HCT116 (cell line): ENCODE results near the gene ABCC9. TPM values are rescaled to one million over a fixed set of nuclear protein-coding genes. Genes with fewer than 3 reads are reported as not detected.

Experiments
- ATAC-seq: fragments of 200-7000 bp; cut with Tn5 transposase; 2 replicates; pipeline ENCODE4 v1.9.1; 2020; ENCODE audit warnings: mild to moderate bottlenecking, moderate library complexity
- BruUV-seq: library from RNA; stranded (reverse); fragments of 400-500 nt; replicated peaks from 2 replicates; lab custom pipeline; 2021; lab: Mats Ljungman, UMichigan
- CTCF ChIA-PET: fragments of 300-600 bp; sonication (Branson Sonifier 250); formaldehyde crosslinking; loops from one replicate; lab custom pipeline; 2021; ENCODE audit warnings: antibody characterized with exemption; lab: Charles Lee
- POLR2A ChIA-PET: fragments of 300-600, 350-600 bp; sonication (Branson Sonifier 250); formaldehyde crosslinking; loops from one replicate; lab custom pipeline; 2021; ENCODE audit warnings: antibody characterized with exemption; lab: Charles Lee
- RAD21 ChIA-PET, 2 experiments: fragments of 300-600 bp; sonication (Branson Sonifier 250); formaldehyde crosslinking; loops; one replicate each; lab custom pipeline; 2023; ENCODE audit warnings: low total read pairs in 2 of 2; ENCODE audit not compliant: uncharacterized antibody in 2 of 2, unreplicated experiment in 2 of 2, low non-redundant PET in 1 of 2; lab: Charles Lee
- DNase-seq: peaks from one replicate; pipeline ENCODE4 v3.0.0-alpha.2; 2010; ENCODE audit warnings: low read depth, low spot score
- H2AFZ ChIP-seq: fragments of 200-600 bp; shearing (Covaris generic), sonication (generic); 2 replicates; pipeline ENCODE4 v1.6.1; 2017; ENCODE audit warnings: low read depth, mixed run types, mixed read lengths, antibody characterized with exemption, low read length; ENCODE audit not compliant: poor library complexity, severe bottlenecking
- H3K27ac ChIP-seq: 2 replicates; pipeline ENCODE4 v1.5.1; 2012; ENCODE audit warnings: low read depth, low read length
- H3K27me3 ChIP-seq: fragments of 200-600 bp; sonication (generic); 2 replicates; pipeline ENCODE4 v1.6.1; 2016; ENCODE audit warnings: mixed run types, low read length, mixed read lengths; ENCODE audit not compliant: insufficient read depth
- H3K36me3 ChIP-seq, 2 experiments: fragments of 200-500 bp in 1 of 2; fragments of 200-600 bp in 1 of 2; sonication (Bioruptor generic) in 1 of 2; sonication (generic) in 1 of 2; 2 replicates each; pipeline versions ENCODE4 v1.5.1 to v1.6.1; 2014 to 2016; ENCODE audit warnings: low read length in 2 of 2, inconsistent platforms in 1 of 2, mixed read lengths in 1 of 2, mixed run types in 1 of 2; ENCODE audit not compliant: insufficient read depth in 2 of 2, control insufficient read depth in 1 of 2
- H3K4me1 ChIP-seq, 2 experiments: fragments of 200-600 bp in 1 of 2; sonication (generic) in 1 of 2; 2 replicates each; pipeline versions ENCODE4 v1.5.1 to v1.6.1; 2012 to 2017; ENCODE audit warnings: low read length in 2 of 2, inconsistent platforms in 1 of 2, mild to moderate bottlenecking in 1 of 2, mixed read lengths in 1 of 2, mixed run types in 1 of 2, moderate library complexity in 1 of 2; ENCODE audit not compliant: insufficient read depth in 2 of 2, control insufficient read depth in 1 of 2
- H3K4me2 ChIP-seq: fragments of 200-600 bp; sonication (generic); 2 replicates; pipeline ENCODE4 v1.6.1; 2017; ENCODE audit warnings: mixed run types, low read length, mixed read lengths
- H3K4me3 ChIP-seq, 2 experiments: fragments of 200-600 bp in 1 of 2; sonication (generic) in 1 of 2; replicated peaks in 1 of 2; 2 replicates each; pipeline ENCODE4 v1.5.1; 2011 to 2016; ENCODE audit warnings: low read length in 2 of 2, control low read depth in 1 of 2, low read depth in 1 of 2, mild to moderate bottlenecking in 1 of 2, mixed read lengths in 1 of 2, mixed run types in 1 of 2
- H3K79me2 ChIP-seq: fragments of 200-600 bp; sonication (generic); 2 replicates; pipeline ENCODE4 v1.6.1; 2017; ENCODE audit warnings: mild to moderate bottlenecking, mixed run types, low read length, moderate library complexity, mixed read lengths; ENCODE audit not compliant: insufficient read depth
- H3K9ac ChIP-seq: fragments of 200-600 bp; sonication (generic); 2 replicates; pipeline ENCODE4 v1.6.1; 2016; ENCODE audit warnings: low read length, mixed read lengths
- H3K9me2 ChIP-seq: fragments of 200-600 bp; sonication (generic), shearing (Covaris generic); 2 replicates; pipeline ENCODE4 v1.6.1; 2017; ENCODE audit warnings: mixed run types, mild to moderate bottlenecking, moderate library complexity; ENCODE audit not compliant: insufficient read depth
- H3K9me3 ChIP-seq, 2 experiments: fragments of 200-500 bp in 1 of 2; fragments of 200-600 bp in 1 of 2; sonication (Bioruptor generic) in 1 of 2; sonication (generic) in 1 of 2; 2 replicates each; pipeline ENCODE4 v1.6.1; 2014 to 2017; ENCODE audit warnings: low read length in 2 of 2, mixed read lengths in 2 of 2, inconsistent platforms in 1 of 2, low read depth in 1 of 2, mild to moderate bottlenecking in 1 of 2, mixed run types in 1 of 2, moderate library complexity in 1 of 2; ENCODE audit not compliant: control insufficient read depth in 1 of 2, insufficient read depth in 1 of 2
- H4K20me1 ChIP-seq: fragments of 200-600 bp; sonication (generic), shearing (Covaris generic); 2 replicates; pipeline ENCODE4 v1.6.1; 2017; ENCODE audit warnings: mixed run types, mild to moderate bottlenecking, moderate library complexity; ENCODE audit not compliant: insufficient read depth
- FOSL1 ChIP-seq: IDR thresholded peaks from 2 replicates; pipeline ENCODE4 v1.6.1; 2012; ENCODE audit warnings: low read depth
- JUND ChIP-seq: IDR thresholded peaks from 2 replicates; pipeline ENCODE4 v1.6.1; 2012
- POLR2AphosphoS5 ChIP-seq: IDR thresholded peaks from 2 replicates; pipeline ENCODE4 v1.6.1; 2011; ENCODE audit warnings: mild to moderate bottlenecking, low read depth, low read length, moderate library complexity
- REST ChIP-seq: IDR thresholded peaks from 2 replicates; pipeline ENCODE4 v1.6.1; 2012; ENCODE audit warnings: low read depth
- SP1 ChIP-seq: IDR thresholded peaks from 2 replicates; pipeline ENCODE4 v1.6.1; 2012; ENCODE audit warnings: low read depth
- YY1 ChIP-seq: IDR thresholded peaks from 2 replicates; pipeline ENCODE4 v1.6.1; 2011; ENCODE audit warnings: low read length, low read depth, moderate library complexity, mild to moderate bottlenecking; ENCODE audit not compliant: insufficient replicate concordance; ENCODE audit errors: extremely low read depth
- ZNF274 ChIP-seq: fragments of 200-500 bp; sonication (Bioruptor generic); IDR thresholded peaks from 2 replicates; pipeline ENCODE4 v1.6.1; 2014; ENCODE audit warnings: mild to moderate bottlenecking, low read depth, low read length, inconsistent platforms
- intact Hi-C: fragments of 100-400 bp; cut with micrococcal nuclease; formaldehyde crosslinking; loops from 2 replicates; pipeline ENCODE4 v1.10.0; 2022
- total RNA-seq: library from RNA; stranded (reverse); gene quantifications from one replicate; pipeline ENCODE4 v1.2.1, GENCODE V29; 2021; ENCODE audit not compliant: unreplicated experiment
- TF ChIP-seq, protein P1 (sequence below): IDR thresholded peaks from 2 replicates; pipeline ENCODE4 v1.6.1; 2012

ABCC9 gene
- total RNA-seq, 1 experiment from 2014 or later = 0.05 TPM

- TF ChIP-seq REST = no peak
- TF ChIP-seq ZNF274 = no peak
These were observed 29.4 kb downstream of the ABCC9 start (continued) for GRCh38 chr12:21911832-21912231.

DNA sequence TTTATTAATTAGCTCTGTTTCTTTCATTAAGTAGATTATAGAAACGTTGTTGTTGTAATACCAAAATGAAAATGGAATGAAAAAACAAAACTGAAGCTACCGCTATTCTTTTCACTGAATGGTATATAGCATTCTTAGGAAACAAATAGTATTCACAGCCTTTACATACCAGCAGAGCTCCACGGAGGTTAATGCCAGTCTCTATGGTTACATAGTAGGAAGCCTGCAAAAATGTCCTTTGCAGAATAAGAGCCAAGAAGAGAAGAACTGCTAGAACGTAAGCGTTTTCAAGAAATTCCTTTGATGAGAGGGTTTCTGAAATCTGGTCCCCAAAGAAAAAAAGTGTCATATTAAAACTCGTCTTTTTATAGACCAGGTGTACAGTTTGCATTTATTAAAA lies 30.6 kb downstream of the ABCC9 start:
- RAD21 ChIA-PET = no interaction called here
- Histone ChIP-seq H4K20me1 (no peaks in the 10 kb centered on the region), H3K27me3 (no peaks in the 10 kb centered on the region), H2AFZ (no peak overlapping the region), H3K27ac (no peak overlapping the region), H3K9me2 (no peaks in the 10 kb centered on the region), H3K4me3 (no peak overlapping the region), H3K79me2 (no peaks in the 10 kb centered on the region), H3K9me3 (no peaks in the 10 kb centered on the region), H3K9ac (no peak overlapping the region), H3K36me3 (no peaks in the 10 kb centered on the region), H3K4me1 (no peaks in the 10 kb centered on the region), H3K4me2 (no peak overlapping the region)
- POLR2A ChIA-PET = no interaction called here
- no peak for DNase-seq
- TF ChIP-seq SP1 (no peak), FOSL1 (no peak), YY1 (no peak), JUND (no peak), POLR2AphosphoS5 (no peak)
- TF ChIP-seq, protein P1, sequence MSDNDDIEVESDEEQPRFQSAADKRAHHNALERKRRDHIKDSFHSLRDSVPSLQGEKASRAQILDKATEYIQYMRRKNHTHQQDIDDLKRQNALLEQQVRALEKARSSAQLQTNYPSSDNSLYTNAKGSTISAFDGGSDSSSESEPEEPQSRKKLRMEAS = no peak
- intact Hi-C loops = no loop called here
- CTCF ChIA-PET = no interaction called here
- no TSS peak for BruUV-seq
- no peak for ATAC-seq
